ENCODE results near the gene NANOGP8.
"Not testable (repeated sequence)": the region's sequence is repeated elsewhere in the genome, so short reads cannot be mapped to it uniquely, and the experiment has no call there.

NANOGP8 gene, protein sequence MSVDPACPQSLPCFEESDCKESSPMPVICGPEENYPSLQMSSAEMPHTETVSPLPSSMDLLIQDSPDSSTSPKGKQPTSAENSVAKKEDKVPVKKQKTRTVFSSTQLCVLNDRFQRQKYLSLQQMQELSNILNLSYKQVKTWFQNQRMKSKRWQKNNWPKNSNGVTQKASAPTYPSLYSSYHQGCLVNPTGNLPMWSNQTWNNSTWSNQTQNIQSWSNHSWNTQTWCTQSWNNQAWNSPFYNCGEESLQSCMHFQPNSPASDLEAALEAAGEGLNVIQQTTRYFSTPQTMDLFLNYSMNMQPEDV

DNA sequence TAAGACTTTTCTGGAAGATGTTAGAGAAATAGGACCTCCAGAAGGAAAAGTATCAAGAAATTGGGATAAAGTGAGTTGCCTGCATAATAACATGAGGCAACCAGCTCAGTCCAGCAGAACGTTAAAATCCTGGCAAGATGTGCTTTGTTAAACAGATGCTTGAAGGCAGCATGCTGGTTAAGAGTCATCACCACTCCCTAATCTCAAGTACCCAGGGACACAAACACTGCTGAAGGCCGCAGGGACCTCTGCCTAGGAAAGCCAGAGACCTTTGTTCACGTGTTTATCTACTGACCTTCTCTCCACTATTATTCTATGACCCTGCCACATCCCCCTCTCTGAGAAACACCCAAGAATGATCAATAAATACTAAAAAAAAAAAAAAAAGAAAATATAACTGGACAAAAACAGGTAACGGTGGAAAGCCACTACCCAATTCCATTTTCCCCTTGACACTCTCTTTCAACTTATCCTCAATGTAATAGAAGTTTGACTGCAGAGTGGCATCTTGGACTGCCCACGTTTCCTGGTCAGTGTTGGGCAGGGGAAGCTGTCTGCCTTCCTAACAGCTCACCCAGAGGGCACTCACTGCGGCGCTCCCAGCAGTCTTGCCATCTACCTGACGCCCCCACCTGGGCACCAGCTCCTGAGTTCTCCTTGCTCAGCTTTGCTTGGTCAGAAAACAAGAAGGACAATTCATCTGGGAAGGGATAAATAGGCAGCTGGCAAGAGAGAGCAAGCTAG, at the start of gene NANOGP8:
NANOGP8 (minus strand) TSS at position 120 of the 744 bp plus-strand sequence. CDS start 185 bp downstream, outside the sequence.
- DNase-seq (ENCODE audit: low read depth) = not testable (repeated sequence)

DNA sequence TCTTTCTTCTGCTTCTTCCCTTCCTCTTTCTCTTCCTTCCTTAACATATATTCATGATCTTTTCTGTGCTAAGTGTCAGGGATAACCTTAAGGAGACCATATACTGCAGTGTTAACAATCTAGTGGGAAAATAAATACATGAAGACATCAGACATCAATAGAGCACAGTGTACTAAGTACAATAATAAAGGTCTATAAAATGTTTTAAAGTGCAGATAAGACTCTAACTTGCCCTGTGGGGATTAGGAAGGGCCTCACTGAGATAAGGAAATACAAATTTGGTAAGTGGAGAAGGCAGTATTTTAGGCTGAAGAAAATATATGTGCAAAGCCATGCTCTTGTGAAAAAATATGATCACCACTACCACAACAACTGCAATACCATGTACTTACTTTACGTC, 49.2 kb upstream of the NANOGP8 start:
- no peak for DNase-seq (ENCODE audit: low read depth)

DNA sequence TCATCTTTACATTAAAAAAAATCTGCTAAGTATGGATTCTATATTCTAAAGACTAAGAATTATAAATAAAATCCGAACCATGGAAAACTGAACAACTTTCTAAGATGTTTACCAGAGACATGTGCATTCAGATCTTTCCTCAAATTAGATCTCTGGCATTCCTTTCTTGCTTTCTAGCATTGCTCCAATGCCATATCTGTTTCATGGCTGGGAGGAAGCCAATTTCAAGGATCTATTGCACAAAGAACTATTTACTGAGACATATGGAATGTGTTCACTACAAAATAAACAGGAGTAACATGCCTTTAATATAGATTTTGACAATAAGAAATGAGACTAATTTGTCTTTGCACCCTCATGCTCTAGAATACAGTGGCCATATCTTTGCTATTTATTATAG, 45.1 kb upstream of the NANOGP8 start:
- peak; percentile 28 for DNase-seq (ENCODE audit: low read depth)

DNA sequence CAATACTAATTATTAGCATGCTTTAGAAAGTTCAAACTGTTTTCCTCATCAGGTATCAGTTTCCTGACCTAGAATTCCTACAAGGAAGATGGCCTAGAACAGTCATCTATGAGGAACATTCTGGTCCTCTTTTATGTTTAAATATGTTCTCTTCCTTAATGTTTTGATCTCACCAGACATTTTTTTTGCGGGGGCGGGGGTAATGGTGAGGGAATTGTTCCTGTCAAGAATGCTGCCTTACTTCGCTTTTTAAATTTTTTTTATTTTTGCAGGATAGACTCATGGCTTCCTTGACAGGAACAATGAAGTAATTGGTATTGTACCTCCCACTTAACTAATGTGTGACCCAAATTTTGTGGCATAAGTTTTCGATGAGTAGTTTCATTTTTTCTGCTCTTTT, 44.3 kb upstream of the NANOGP8 start:
- DNase-seq (ENCODE audit: low read depth) = no peak

DNA sequence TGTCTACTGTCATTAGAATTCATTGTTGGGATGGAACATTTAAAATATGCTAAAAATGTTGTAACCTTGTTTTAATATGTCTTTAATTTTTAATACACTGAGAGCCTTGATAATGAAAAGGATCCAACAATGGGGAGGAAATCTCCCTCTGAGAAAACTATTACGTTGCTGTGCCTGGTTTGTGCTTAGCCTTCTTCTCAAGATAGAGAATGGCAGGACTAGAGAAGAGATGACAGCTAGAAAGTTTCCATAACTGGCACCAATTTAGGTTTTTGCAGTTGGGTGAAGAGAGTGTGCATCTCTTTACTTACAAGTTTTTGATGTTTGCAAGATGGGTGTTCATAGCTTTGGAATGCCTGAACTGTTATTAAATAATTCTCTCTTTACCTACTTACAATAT, 42.6 kb upstream of the NANOGP8 start:
- no peak for DNase-seq (ENCODE audit: low read depth)

DNA sequence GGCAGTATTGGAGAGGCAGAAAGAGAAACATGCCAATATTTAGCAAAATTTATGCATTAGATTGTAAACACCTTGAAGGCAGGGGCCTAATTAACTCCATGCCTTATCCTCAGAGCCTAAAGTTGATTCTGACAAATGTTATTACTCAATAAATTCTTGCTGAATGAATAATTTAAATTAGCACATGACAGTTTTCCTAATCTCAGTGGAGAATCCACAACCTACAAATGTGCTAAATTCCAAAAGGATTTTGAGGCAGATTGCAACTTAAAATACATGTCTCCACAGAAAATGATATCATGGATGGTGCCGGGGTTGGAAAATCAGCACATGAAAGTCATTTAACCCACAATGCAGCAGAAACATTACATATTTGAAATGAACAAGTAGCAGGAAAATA, 41.1 kb upstream of the NANOGP8 start:
- peak; percentile 16 for DNase-seq (ENCODE audit: low read depth)

DNA sequence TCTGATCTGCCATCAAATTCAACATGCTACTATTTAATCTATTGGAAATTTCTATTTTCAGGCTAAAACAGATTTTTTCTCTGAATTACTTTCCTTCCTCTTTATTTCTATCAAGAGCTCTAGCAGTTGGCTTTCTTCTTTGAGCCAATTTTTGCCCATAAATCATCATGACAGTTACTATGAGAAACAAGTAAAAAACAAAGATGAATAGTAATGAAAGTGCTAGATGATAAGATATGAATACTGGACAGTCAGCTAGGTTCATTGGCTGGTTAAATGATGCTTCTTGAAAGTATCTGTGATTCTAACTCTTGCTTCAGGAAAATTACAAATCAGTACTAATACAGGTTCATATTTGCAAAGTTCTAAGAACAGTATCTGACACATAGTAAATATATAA, 38.6 kb upstream of the NANOGP8 start:
- DNase-seq (ENCODE audit: low read depth) = peak; percentile 23

DNA sequence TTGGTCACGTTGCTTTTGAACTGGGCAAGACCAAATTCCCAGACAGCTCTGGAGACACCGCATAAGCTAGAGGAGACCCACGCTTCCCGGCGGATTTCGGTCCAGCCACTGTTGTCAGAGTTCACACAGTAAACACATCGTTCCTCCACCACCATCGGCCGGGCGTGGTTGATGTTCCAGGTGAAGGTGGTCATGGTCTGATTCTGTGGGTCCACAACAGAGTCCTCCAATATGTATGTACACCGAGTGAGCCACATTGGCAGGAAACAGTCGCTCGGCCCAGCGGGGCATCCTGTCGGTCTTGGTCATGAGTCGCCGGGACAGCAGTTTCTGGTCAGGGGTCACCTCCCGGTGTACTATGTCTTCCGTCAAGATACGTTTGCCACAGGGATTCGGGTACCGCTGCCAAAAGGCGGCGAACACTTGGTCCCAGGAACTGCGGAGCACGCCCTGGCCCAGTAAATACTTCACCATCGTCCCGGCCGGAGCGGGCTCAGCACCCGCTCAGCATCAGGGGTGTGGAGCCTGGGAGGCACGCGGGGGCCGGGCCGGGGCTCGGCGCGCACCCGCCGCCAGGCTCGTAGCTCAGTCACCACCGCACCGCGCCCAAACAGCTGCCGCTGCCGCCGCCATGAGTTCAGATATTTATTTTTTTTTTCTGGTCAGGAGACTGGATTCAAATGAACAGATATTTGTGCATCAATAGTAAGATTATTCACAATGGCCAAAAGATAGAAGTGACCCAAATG, 36.7 kb upstream of the NANOGP8 start:
- no peak for DNase-seq (ENCODE audit: low read depth)

DNA sequence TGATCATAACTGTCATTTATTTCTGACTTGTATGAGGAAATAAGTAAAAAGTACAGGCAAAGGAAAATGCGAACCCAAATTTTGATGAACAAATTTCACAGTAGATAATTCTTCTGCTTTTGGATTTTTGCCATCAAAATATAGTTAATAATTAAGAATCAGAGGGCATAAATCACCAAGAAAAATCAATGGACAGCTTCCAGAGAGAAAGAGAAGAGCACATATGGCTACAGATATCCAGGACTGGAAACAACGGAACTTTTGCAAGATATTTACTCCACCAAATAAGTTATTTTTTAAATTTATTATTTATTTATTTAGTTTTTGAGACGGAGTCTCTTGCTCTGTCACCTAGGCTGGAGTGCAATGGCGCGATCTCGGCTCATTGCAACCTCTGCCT, 35.1 kb upstream of the NANOGP8 start:
- no peak for DNase-seq (ENCODE audit: low read depth)

DNA sequence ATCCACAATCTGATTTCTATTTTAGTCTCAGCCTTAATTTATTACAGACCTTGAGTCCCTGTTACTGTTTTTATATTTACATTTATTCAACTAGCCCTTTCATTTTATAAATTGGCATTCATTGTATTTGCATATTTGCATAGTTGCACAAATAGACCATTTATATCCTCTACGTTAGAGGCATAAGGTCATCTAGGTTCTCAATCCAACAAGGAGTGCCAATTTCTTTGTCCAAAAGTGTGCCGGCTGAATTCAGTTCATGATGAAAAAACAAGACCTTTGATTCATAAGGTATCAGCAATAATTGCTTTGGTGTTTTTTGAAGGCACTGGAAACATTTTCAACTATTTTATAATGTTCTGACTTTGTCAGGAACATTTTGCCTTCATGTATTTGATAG, 33.9 kb upstream of the NANOGP8 start:
- DNase-seq (ENCODE audit: low read depth) = no peak

DNA sequence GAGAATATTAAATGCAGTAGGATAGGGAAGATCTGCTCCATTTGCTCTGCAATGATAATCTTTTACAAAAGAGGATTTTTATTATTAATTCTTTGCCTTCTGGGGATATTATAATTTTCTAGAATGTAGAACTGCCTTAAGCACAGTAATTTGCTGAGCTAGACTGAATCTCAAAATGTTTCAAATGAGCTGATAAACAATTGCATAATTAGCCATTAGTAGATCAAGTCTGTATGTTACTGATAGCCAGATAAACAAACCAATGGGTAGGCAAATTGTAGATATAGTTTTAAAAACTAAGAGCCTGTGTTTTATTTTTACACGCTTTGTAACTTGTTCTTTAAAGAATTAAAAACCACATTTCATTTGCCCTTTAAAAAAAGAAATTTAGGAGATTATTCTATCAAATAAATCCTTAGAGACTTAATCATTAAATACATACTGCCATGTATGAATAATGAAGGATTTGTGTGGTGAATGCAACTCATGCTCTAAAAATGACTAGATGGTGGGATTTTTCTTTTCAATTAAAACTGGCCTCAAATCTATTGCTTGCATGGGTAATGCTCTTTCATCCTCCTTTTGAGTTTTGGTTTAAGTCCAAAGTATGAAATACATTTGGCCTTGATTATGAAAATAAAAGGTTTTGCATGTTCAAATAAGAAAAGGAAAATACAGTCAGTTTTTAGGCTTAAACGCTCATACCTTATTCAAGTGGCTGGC, 32.6 kb upstream of the NANOGP8 start:
- DNase-seq (ENCODE audit: low read depth) = no peak

DNA sequence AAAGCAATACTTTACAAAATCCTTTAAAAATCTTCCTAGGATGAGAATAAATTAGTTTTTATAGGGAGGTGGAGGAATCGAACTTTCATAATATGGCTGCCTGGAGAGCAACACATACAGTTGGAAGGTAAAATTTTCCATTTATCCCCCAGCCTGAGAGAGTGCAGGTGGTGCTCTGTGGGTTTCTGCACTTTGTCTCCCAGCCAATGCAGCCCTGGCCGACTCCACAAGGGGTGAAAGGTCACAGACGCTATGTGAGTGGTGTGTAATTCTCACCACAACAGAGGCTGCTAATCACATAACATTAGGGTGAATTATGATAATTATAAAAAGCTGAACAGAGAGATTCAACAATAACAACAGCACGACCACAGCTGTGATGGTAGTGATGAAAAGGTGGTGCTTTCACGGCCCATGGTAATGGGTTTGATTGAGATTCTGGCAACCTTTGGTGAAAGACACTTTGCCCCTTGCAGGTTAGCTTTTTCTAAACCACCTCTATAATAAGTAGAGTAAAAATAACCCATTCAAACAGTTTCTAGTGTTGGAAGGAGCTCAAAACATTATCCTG, 30.1 kb upstream of the NANOGP8 start:
- DNase-seq (ENCODE audit: low read depth) = no peak

DNA sequence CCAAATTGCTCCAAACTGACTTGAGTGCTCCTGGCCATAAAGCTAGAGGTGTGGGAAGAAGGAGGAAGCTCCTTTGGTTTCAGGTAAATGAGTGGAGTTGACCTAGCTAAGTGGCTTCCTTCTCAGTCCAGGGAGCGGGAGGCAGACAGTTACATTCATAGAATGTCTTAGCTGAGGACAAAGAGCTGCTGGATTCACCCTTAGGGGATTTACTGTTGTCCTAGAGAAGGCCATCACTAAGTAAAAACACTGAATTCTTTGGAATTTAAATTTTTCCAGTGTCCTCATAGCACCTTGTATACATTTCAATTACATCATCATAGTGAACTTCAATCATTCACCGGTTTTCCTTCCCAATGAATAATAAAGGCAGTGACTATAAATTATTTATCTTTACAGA, 27.3 kb upstream of the NANOGP8 start:
- DNase-seq (ENCODE audit: low read depth) = no peak

DNA sequence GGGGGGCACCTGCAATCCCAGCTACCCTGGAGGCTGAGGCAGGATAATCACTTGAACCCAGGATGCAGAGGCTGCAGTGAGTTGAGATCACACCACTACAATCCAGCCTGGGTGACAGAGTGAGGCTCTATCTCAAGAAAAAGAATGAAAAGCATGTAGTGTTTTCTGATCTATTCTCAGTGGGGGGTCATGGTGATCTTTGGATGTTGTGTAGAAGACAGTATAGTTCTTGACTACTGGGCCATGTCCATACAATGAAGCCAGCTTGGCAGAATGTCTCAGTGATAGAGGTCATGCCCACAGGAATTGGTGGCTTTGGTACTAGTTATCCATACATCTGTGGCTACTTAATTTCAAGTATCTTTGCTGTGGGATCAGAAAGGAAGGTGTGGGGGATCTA, 26.8 kb upstream of the NANOGP8 start:
- DNase-seq (ENCODE audit: low read depth) = no peak

DNA sequence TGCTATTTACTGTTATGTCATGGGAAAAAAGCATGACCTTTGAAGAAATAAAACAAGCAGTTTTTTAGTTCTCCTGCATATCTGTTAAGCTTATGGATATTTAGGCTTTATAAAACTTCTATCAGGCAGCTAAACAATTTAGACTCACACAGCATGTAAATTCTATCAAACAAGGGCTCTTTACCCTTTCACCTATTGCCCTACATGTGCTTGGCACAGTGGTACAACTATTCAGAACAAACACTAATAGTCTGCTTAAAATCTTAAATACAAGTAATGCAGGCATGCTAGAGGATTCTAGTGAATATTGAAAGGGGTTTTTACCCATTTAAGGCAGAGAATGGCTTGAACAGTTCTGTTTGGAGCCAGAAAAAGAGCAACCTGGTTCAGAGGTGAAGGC, 23.4 kb upstream of the NANOGP8 start:
- no peak for DNase-seq (ENCODE audit: low read depth)

DNA sequence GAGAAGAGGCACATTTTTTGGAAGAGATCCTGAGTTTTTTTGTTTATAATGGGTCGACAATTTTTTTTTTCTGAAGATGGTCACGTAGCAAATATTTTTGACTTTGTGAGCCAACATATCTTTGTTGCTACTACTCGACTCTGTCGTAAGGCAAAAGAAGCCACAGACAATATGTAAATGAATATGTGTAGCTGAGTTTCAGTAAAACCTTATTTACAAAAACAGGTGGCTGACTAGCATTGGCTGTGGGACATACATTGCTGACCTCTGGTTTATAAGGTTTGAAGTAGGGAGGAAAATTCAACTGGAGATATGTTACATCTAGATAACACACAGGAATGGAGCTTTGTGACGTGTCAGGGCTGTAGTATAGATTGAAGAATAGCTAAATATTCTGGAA, 22.5 kb upstream of the NANOGP8 start:
- no peak for DNase-seq (ENCODE audit: low read depth)

DNA sequence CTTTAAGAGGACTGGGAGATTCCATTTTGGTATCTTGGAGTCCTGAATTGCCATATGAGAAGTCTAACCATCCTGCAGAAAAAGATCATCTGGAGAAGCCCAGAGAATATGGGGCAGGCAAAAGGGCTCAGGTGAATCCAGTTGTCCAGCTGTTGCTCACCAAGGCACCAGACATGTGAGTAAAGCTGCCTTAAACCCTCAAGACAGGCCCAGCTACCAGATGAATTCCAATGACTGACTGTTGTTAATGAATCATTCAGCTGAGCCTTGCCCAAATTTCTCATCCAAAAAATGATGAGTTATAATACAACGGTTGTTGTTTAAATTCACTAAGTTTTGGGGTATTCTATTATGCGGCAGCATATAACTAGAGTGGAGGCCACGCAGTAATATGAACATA, 22.0 kb upstream of the NANOGP8 start:
- peak; percentile 7 for DNase-seq (ENCODE audit: low read depth)

DNA sequence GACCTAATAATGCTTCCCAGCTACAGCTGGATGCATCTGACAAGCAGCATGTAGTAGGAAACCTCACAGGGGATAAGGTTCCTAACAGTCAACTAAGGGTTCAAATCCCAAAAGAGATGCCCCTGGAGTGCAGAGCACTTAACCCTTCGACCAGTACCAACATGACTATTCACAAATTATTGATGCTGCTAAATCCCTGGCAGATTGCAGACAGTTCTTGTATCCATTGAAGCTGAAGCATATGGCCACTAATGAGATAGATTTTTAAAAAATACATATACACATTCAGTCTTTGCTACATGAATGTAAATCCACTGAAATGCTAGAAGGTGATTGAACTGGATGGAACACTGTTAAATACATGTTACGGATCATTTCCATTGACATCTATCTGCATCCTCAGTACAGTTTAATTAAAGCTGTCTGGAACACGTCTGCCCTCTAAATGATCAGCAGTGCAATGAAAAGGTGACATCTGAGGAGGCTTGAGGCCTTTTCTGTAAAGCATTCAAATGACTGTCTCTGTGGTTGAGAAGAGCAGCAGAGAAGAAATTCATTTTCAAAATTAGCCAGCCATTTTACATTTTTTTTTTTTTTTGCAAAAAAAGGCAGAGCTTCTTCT, 19.5 kb upstream of the NANOGP8 start:
- no peak for DNase-seq (ENCODE audit: low read depth)

DNA sequence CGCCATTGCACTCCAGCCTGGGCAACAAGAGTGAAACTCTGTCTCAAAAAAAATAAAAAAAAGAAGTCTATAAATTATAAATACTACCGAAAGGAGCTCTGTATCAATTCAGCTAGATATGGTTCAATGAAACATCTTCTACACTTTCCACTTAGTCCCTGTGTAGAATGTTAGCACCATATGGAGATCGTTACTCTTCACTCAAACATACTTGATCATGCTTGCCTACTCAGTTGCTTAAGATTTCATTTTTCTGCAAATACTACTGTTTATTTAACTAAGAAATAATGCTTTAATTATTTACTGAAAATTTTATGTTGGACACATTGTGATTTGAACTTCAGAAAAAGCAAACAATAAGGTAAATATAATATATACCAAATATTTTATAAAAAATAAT, 17.1 kb upstream of the NANOGP8 start:
- DNase-seq (ENCODE audit: low read depth) = no peak

DNA sequence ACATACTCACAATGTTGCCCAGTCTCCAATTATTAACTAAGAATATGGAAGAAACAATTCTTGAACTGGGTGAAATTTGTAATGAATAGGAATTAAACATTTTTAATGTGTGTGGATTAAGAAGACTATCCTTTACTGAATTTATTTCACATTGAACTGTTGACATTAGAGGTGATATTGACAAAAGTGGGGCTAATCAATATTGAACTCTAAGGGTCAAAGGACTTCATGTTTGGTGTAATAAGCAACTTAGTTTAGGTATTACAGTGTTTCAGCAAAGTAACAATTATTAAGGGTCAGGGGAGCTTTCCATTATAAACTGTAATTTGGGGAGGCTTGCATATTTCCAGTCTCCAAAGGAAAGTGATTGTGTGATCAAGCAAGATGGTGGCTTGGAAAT, 16.2 kb upstream of the NANOGP8 start:
- no peak for DNase-seq (ENCODE audit: low read depth)

DNA sequence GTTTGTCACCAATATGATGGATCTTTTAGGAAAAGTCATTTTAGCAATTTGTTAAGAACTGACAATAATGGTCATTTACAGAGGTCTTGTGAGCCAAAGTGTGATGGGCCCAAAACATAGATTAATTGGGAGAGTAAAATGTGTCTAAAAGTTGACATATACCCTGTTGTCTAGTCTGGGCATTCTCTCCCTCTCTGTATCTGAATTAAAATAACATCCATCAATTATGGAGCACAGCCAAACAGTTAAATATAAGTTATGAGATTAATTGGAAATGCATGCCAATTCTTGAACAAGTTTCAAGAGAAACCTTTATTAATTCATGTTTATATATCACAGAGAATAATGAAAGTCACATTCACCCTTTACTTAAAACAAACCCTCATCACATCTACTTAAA, 13.6 kb upstream of the NANOGP8 start:
- no peak for DNase-seq (ENCODE audit: low read depth)

DNA sequence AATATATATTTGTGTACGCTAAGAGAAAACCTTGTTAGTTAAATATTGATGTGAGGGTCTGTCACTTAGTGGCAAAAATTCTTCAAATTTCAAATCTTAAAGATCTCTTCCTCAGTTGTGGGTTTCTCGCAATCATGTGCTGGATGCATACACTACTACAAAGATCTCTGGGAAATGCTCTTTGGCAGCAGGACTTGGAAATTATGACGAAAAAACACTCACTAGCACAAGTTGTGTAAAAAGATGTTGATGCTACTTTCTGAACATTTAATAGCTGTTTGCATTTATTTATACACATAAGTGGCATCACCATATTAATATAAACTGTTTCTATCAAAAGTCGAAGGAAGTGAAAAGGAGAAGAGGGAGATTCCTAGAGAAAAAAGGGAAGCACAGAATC, 10.8 kb upstream of the NANOGP8 start:
- DNase-seq (ENCODE audit: low read depth) = no peak
